Pancreas (tissue), 10 donors: ENCODE data around the gene CPN2. TPM values are rescaled to one million over a fixed set of nuclear protein-coding genes. Genes with fewer than 3 reads are reported as not detected.

Experiments used
- ATAC-seq, 4 donors: fragments of 200-7000 bp; cut with Tn5 transposase; one replicate each; pipeline versions ENCODE4 v1.8.0 to v1.9.1; 2020; ENCODE audit warnings: mild to moderate bottlenecking in 4 of 4, moderate library complexity in 4 of 4
- DNase-seq, 6 donors: peaks; one replicate each; pipeline ENCODE4 v3.0.0-alpha.2; 2020
- FAIRE-seq: peaks from 2 replicates; lab custom pipeline; 2012; peaks lifted over from hg19 to GRCh38; lab: Jason Lieb, UNC
- H3K27ac ChIP-seq, 4 donors: fragments of 200-600 bp; sonication (generic); 1 replicate in 3 of 4; 2 replicates in 1 of 4; pipeline versions ENCODE4 v1.5.0 to v1.8.0; 2020
- H3K27me3 ChIP-seq, 4 donors: fragments of 200-600 bp; one replicate each; pipeline ENCODE4 v1.8.0; 2021
- H3K36me3 ChIP-seq, 3 donors: fragments of 200-600 bp; sonication (generic) in 1 of 3; one replicate each; pipeline versions ENCODE4 v1.5.0 to v1.8.0; 2020 to 2021
- H3K4me1 ChIP-seq, 3 donors: fragments of 200-600 bp; one replicate each; pipeline ENCODE4 v1.8.0; 2021
- H3K4me3 ChIP-seq, 4 donors: fragments of 200-600 bp; sonication (generic) in 2 of 4; one replicate each; pipeline versions ENCODE4 v1.5.0 to v1.8.0; 2020 to 2021
- H3K9me3 ChIP-seq, 4 donors: fragments of 200-600 bp; one replicate each; pipeline ENCODE4 v1.8.0; 2021
- WGBS, 2 donors: extraction: QIAGEN DNeasy Blood & Tissue Kit; methylation state at CpG; one replicate each; pipeline ENCODE4 v1.1.7; 2013; 5-methylcytosine and 5-hydroxymethylcytosine counted together
- intact Hi-C, 3 donors: fragments of 100-400 bp; cut with DNase I; formaldehyde crosslinking; loops; one replicate each; pipeline versions ENCODE4 v1.11.1 to v1.14.2; 2022
- polyA plus RNA-seq, 2 donors: library from polyadenylated mRNA; stranded (reverse); fragments of 200-250 nt; gene quantifications; one replicate each; pipeline ENCODE4 v1.2.3, GENCODE V29; 2013
- total RNA-seq, 6 donors: library from RNA; stranded (reverse); fragmentation: NEBNext Ultra II Directional in 4 of 6; extraction: Animal tissue kit (Norgen Biotek cat#: 25700) in 4 of 6; gene quantifications; one replicate each; pipeline versions ENCODE4 v1.2.1 to v1.2.4, GENCODE V29; 2021 to 2023
- TF ChIP-seq, protein P1 (sequence below), 4 donors: fragments of 200-600 bp; sonication (generic) in 3 of 4; IDR thresholded peaks; one replicate each; pipeline versions ENCODE4 v1.5.0 to v1.8.0; 2021; ENCODE audit warnings: antibody characterized with exemption in 4 of 4
- donor health status: healthy with polysubstance abuse.
- donor health status: DM: no; HTN: no; CAD: no; lungs with moderate emphysema.
- donor health status: DM: no; HTN: no; CAD: no.
- donor health status: control.
- donor health status: control.
- donor health status: Bipolar disorder and iron deficiency.
- donor health status: DM: yes; HTN: yes; CAD: no.
- donor health status: DM: no; HTN: no; CAD: no.
- donor health status: DM: no; HTN: no; CAD: no.
- donor health status: DM: yes; HTN: yes; CAD: no.

CPN2 gene
- total and polyA plus RNA-seq, 8 donors: 0.09 TPM; not detected in 7

GRCh38 chr3:194327218-194328052 lies 23.7 kb downstream of the CPN2 start:
- H3K27me3 ChIP-seq: no peaks in the 10 kb centered on the region
- intact Hi-C loops: no loop called here
- 90 to 91% methylated on average over 5 of the region's 5 CpGs for WGBS, 2 donors
- H3K4me3 ChIP-seq: no peak overlapping the region
- no peaks in the 10 kb centered on the region for H3K9me3 ChIP-seq
- no peak overlapping the region for H3K27ac ChIP-seq
- no peak for ATAC-seq
- TF ChIP-seq, protein P1, sequence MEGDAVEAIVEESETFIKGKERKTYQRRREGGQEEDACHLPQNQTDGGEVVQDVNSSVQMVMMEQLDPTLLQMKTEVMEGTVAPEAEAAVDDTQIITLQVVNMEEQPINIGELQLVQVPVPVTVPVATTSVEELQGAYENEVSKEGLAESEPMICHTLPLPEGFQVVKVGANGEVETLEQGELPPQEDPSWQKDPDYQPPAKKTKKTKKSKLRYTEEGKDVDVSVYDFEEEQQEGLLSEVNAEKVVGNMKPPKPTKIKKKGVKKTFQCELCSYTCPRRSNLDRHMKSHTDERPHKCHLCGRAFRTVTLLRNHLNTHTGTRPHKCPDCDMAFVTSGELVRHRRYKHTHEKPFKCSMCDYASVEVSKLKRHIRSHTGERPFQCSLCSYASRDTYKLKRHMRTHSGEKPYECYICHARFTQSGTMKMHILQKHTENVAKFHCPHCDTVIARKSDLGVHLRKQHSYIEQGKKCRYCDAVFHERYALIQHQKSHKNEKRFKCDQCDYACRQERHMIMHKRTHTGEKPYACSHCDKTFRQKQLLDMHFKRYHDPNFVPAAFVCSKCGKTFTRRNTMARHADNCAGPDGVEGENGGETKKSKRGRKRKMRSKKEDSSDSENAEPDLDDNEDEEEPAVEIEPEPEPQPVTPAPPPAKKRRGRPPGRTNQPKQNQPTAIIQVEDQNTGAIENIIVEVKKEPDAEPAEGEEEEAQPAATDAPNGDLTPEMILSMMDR (IDR thresholded peaks at IDR 0.05): no peak
- H3K4me1 ChIP-seq: peaks cover 0 to 5% (median 5%) of the 10 kb centered on the region in 3 donors
- no peaks in the 10 kb centered on the region for H3K36me3 ChIP-seq
- FAIRE-seq: no peak
- DNase-seq: no peak

GRCh38 chr3:194326968-194327217 lies 24.2 kb downstream of the CPN2 start:
- H3K9me3 ChIP-seq: no peaks in the 10 kb centered on the region
- intact Hi-C loops: no loop called here
- H3K4me3 ChIP-seq: no peak overlapping the region
- peaks cover 0 to 5% (median 5%) of the 10 kb centered on the region in 3 donors for H3K4me1 ChIP-seq
- FAIRE-seq: no peak
- 71 to 94% methylated on average over 2 of the region's 2 CpGs for WGBS, 2 donors
- no peaks in the 10 kb centered on the region for H3K36me3 ChIP-seq
- DNase-seq: no peak
- TF ChIP-seq, protein P1 (IDR thresholded peaks at IDR 0.05): no peak
- no peak overlapping the region for H3K27ac ChIP-seq
- no peak for ATAC-seq
- no peaks in the 10 kb centered on the region for H3K27me3 ChIP-seq

- H3K4me1 ChIP-seq: peaks cover 0 to 5% (median 5%) of the 10 kb centered on the region in 3 donors
- no peaks in the 10 kb centered on the region for H3K9me3 ChIP-seq
- FAIRE-seq: no peak
- no peak overlapping the region for H3K4me3 ChIP-seq
- TF ChIP-seq, protein P1 (IDR thresholded peaks at IDR 0.05): no peak
- no peaks in the 10 kb centered on the region for H3K36me3 ChIP-seq
- 64 to 77% methylated on average over 15 of the region's 15 CpGs for WGBS, 2 donors
- intact Hi-C loops: no loop called here
- H3K27me3 ChIP-seq: no peaks in the 10 kb centered on the region
- DNase-seq: no peak
- H3K27ac ChIP-seq: no peak overlapping the region
- ATAC-seq: no peak
Measured at GRCh38 chr3:194326192-194326967, 24.7 kb downstream of the CPN2 start.

GRCh38 chr3:194325424-194326153 lies 25.5 kb downstream of the CPN2 start:
- no peaks in the 10 kb centered on the region for H3K27me3 ChIP-seq
- intact Hi-C loops: no loop called here
- no peaks in the 10 kb centered on the region for H3K9me3 ChIP-seq
- no peak for DNase-seq
- H3K27ac ChIP-seq: no peak overlapping the region
- ATAC-seq: no peak
- H3K36me3 ChIP-seq: no peaks in the 10 kb centered on the region
- H3K4me1 ChIP-seq: peaks cover 3 to 7% (median 3%) of the 10 kb centered on the region in 3 donors
- 83 to 86% methylated on average over 15 of the region's 15 CpGs for WGBS, 2 donors
- H3K4me3 ChIP-seq: no peak overlapping the region
- no peak for FAIRE-seq
- TF ChIP-seq, protein P1 (IDR thresholded peaks at IDR 0.05): no peak
